OCI-LY7 (cell line): ENCODE data around the gene KLHDC8A. TPM values are rescaled to one million over a fixed set of nuclear protein-coding genes. Genes with fewer than 3 reads are reported as not detected.

Experiments used
- BruUV-seq: library from RNA; stranded (reverse); fragments of 400-500 nt; replicated peaks from 2 replicates; lab custom pipeline; 2021; lab: Mats Ljungman, UMichigan
- CTCF ChIA-PET: fragments of 300-600 bp; sonication (Branson Sonifier 250); formaldehyde crosslinking; loops from one replicate; lab custom pipeline; 2022; ENCODE audit warnings: antibody characterized with exemption; ENCODE audit not compliant: unreplicated experiment; lab: Charles Lee
- POLR2A ChIA-PET: fragments of 300-600 bp; sonication (Branson Sonifier 250); formaldehyde crosslinking; loops from one replicate; lab custom pipeline; 2022; ENCODE audit warnings: antibody characterized with exemption; lab: Charles Lee
- DNase-seq: peaks from one replicate; pipeline ENCODE4 v3.0.0-alpha.2; 2015; ENCODE audit warnings: low spot score
- H2AFZ ChIP-seq: fragments of 200-600 bp; sonication (generic), shearing (Covaris generic); 2 replicates; pipeline ENCODE4 v1.6.1; 2014; ENCODE audit warnings: mild to moderate bottlenecking, antibody characterized with exemption, low read length, moderate library complexity
- H3K27ac ChIP-seq: fragments of 200-600 bp; sonication (generic); 2 replicates; pipeline ENCODE4 v1.5.1; 2014; ENCODE audit warnings: mixed run types, low read depth, mild to moderate bottlenecking, moderate library complexity, low read length, inconsistent platforms; ENCODE audit not compliant: poor library complexity, severe bottlenecking
- H3K36me3 ChIP-seq: fragments of 200-600 bp; sonication (generic); 2 replicates; pipeline ENCODE4 v1.6.1; 2014; ENCODE audit warnings: mild to moderate bottlenecking, antibody characterized with exemption, low read length, moderate library complexity, mixed read lengths; ENCODE audit not compliant: insufficient read depth
- H3K4me1 ChIP-seq: fragments of 200-600 bp; sonication (generic); 2 replicates; pipeline ENCODE4 v1.5.1; 2014; ENCODE audit warnings: mild to moderate bottlenecking, low read length; ENCODE audit not compliant: insufficient read depth, poor library complexity, severe bottlenecking
- H3K4me2 ChIP-seq: fragments of 200-600 bp; sonication (generic); 2 replicates; pipeline ENCODE4 v1.6.1; 2014; ENCODE audit warnings: mild to moderate bottlenecking, low read length
- H3K4me3 ChIP-seq: fragments of 200-600 bp; sonication (generic); 2 replicates; pipeline ENCODE4 v1.5.1; 2014; ENCODE audit warnings: mild to moderate bottlenecking, low read depth, low read length; ENCODE audit not compliant: poor library complexity, severe bottlenecking
- H3K79me2 ChIP-seq: fragments of 200-600 bp; sonication (generic); 2 replicates; pipeline ENCODE4 v1.6.1; 2016; ENCODE audit warnings: low read depth, mild to moderate bottlenecking, low read length, moderate library complexity, mixed read lengths; ENCODE audit not compliant: insufficient read depth
- H3K9me2 ChIP-seq: fragments of 200-600 bp; sonication (generic); 2 replicates; pipeline ENCODE4 v1.6.1; 2016; ENCODE audit warnings: mild to moderate bottlenecking, low read length, mixed read lengths; ENCODE audit not compliant: insufficient read depth
- H3K9me3 ChIP-seq: fragments of 200-600 bp; sonication (generic); 2 replicates; pipeline ENCODE4 v1.6.1; 2014; ENCODE audit warnings: mild to moderate bottlenecking, mixed run types, low read length, mixed read lengths
- H4K20me1 ChIP-seq: fragments of 200-600 bp; sonication (generic); 2 replicates; pipeline ENCODE4 v1.6.1; 2014; ENCODE audit warnings: mild to moderate bottlenecking, antibody characterized with exemption, low read length, moderate library complexity, mixed read lengths; ENCODE audit not compliant: insufficient read depth
- CTCF ChIP-seq: fragments of 200-600 bp; sonication (generic); conservative IDR thresholded peaks from 2 replicates; pipeline ENCODE4 v1.5.1; 2014; ENCODE audit warnings: mild to moderate bottlenecking, antibody characterized with exemption, low read length, moderate library complexity, mixed read lengths
- EZH2phosphoT487 ChIP-seq: fragments of 200-600 bp; sonication (generic); IDR thresholded peaks from 2 replicates; pipeline ENCODE4 v1.6.1; 2018; ENCODE audit warnings: low read depth, borderline replicate concordance, mild to moderate bottlenecking, mixed run types, antibody characterized with exemption, low read length, moderate library complexity, mixed read lengths
- intact Hi-C: fragments of 100-400 bp; cut with micrococcal nuclease; formaldehyde crosslinking; loops from one replicate; pipeline ENCODE4 v1.10.0; 2022; ENCODE audit not compliant: unreplicated experiment
- total RNA-seq, 2 experiments: library from RNA; depleted of rRNA in 1 of 2; stranded (reverse); fragments of >200 nt in 1 of 2; shearing (Covaris generic) in 1 of 2; gene quantifications; 2 replicates each; pipeline ENCODE4 v1.2.3, GENCODE V29; 2014 to 2022

Gene KLHDC8A
- total RNA-seq, 2 experiments from 2014 or later = not detected

- Histone ChIP-seq H3K79me2 (no peaks in the 10 kb centered on the region), H3K4me2 (no peak overlapping the region), H3K4me3 (no peak overlapping the region), H2AFZ (no peak overlapping the region), H3K9me3 (no peaks in the 10 kb centered on the region), H3K36me3 (no peaks in the 10 kb centered on the region), H4K20me1 (no peaks in the 10 kb centered on the region), H3K27ac (no peak overlapping the region), H3K4me1 (peaks cover 13% of the 10 kb centered on the region), H3K9me2 (no peaks in the 10 kb centered on the region)
- POLR2A ChIA-PET = interaction anchor here (0.6 kb wide), 1 partner anchor 37 kb away, joined by 3 read pairs; no protein-coding TSS in a partner anchor
- intact Hi-C loops = loop anchor here (5.0 kb wide), 1 partner anchor 61 kb away; no protein-coding TSS in a partner anchor
- DNase-seq = no peak
- TF ChIP-seq EZH2phosphoT487 = no peak
- CTCF ChIA-PET = no interaction called here
- BruUV-seq = no TSS peak
These were observed 41.9 kb upstream of the KLHDC8A start for GRCh38 chr1:205398586-205398985.

- no peak overlapping the region for H3K4me3 ChIP-seq
- DNase-seq = peak; percentile 79
- no peaks in the 10 kb centered on the region for H3K79me2 ChIP-seq
- no peaks in the 10 kb centered on the region for H3K36me3 ChIP-seq
- H3K9me3 ChIP-seq = no peaks in the 10 kb centered on the region
- no peaks in the 10 kb centered on the region for H4K20me1 ChIP-seq
- no TSS peak for BruUV-seq
- ChIA-PET POLR2A (interaction anchor here (0.5 to 1.5 kb wide), 4 partner anchors 12 to 126 kb away, joined by 3 read pairs; no protein-coding TSS in a partner anchor), CTCF (interaction anchor here (1.5 kb wide), 1 partner anchor 89 kb away, joined by 5 read pairs; no protein-coding TSS in a partner anchor)
- no peaks in the 10 kb centered on the region for H3K9me2 ChIP-seq
- no peak overlapping the region for H3K27ac ChIP-seq
- peaks cover 13% of the 10 kb centered on the region for H3K4me1 ChIP-seq
- no peak overlapping the region for H3K4me2 ChIP-seq
- no peak overlapping the region for H2AFZ ChIP-seq
- intact Hi-C loops = loop anchor here (1.0 to 5.0 kb wide), 3 partner anchors 60 to 127 kb away; no protein-coding TSS in a partner anchor
- TF ChIP-seq CTCF (peak; percentile 94), EZH2phosphoT487 (no peak)
These were observed 40.4 kb upstream of the KLHDC8A start for GRCh38 chr1:205396967-205397616.

- no peaks in the 10 kb centered on the region for H3K36me3 ChIP-seq
- H3K4me1 ChIP-seq = peaks cover 13% of the 10 kb centered on the region
- no peak overlapping the region for H3K4me3 ChIP-seq
- POLR2A ChIA-PET = interaction anchor here (0.7 kb wide), 1 partner anchor 213 kb away, joined by 3 read pairs; no protein-coding TSS in a partner anchor
- no peaks in the 10 kb centered on the region for H4K20me1 ChIP-seq
- no peak overlapping the region for H2AFZ ChIP-seq
- no peaks in the 10 kb centered on the region for H3K9me2 ChIP-seq
- H3K9me3 ChIP-seq = no peaks in the 10 kb centered on the region
- no peak for DNase-seq
- TF ChIP-seq CTCF (no peak), EZH2phosphoT487 (no peak)
- no peak overlapping the region for H3K27ac ChIP-seq
- CTCF ChIA-PET = no interaction called here
- BruUV-seq = no TSS peak
- intact Hi-C loops = loop anchor here (5.0 kb wide), 1 partner anchor 58 kb away; no protein-coding TSS in a partner anchor
- H3K4me2 ChIP-seq = no peak overlapping the region
- no peaks in the 10 kb centered on the region for H3K79me2 ChIP-seq
These were observed 38.9 kb upstream of the KLHDC8A start for GRCh38 chr1:205395616-205396015.
